Neutrophil (primary cell): ENCODE results near the gene RTF2.
"Not testable (repeated sequence)": the region's sequence is repeated elsewhere in the genome, so short reads cannot be mapped to it uniquely, and the experiment has no call there.

Source experiments
- H3K27ac ChIP-seq: fragments of 200-600 bp; sonication (generic); 2 replicates; pipeline ENCODE4 v1.5.1; 2016; ENCODE audit warnings: mild to moderate bottlenecking, moderate library complexity
- H3K27me3 ChIP-seq: fragments of 200-600 bp; sonication (generic); 2 replicates; pipeline ENCODE4 v1.6.0; 2016; ENCODE audit warnings: mild to moderate bottlenecking
- H3K36me3 ChIP-seq: fragments of 200-600 bp; sonication (generic); 2 replicates; pipeline ENCODE4 v1.5.1; 2017
- H3K4me1 ChIP-seq, 2 experiments: fragments of 200-600 bp in 1 of 2; sonication (generic) in 1 of 2; 1 replicate in 1 of 2; 2 replicates in 1 of 2; pipeline versions ENCODE4 v1.5.1 to v1.6.1; 2013 to 2016; ENCODE audit warnings: low read depth in 1 of 2, low read length in 1 of 2, mild to moderate bottlenecking in 1 of 2, moderate library complexity in 1 of 2; ENCODE audit not compliant: control insufficient read depth in 1 of 2, insufficient read depth in 1 of 2
- H3K4me3 ChIP-seq, 2 experiments: fragments of 200-600 bp in 1 of 2; sonication (generic) in 1 of 2; 1 replicate in 1 of 2; 2 replicates in 1 of 2; pipeline ENCODE4 v1.5.1; 2013 to 2016; ENCODE audit warnings: low read depth in 1 of 2, low read length in 1 of 2, mild to moderate bottlenecking in 1 of 2, moderate library complexity in 1 of 2
- H3K9me3 ChIP-seq: fragments of 200-600 bp; sonication (generic); 2 replicates; pipeline ENCODE4 v1.5.1; 2016
- TF ChIP-seq, protein P1 (sequence below): fragments of 200-600 bp; sonication (generic); IDR thresholded peaks from 2 replicates; pipeline ENCODE4 v1.5.1; 2016; ENCODE audit warnings: antibody characterized with exemption

The RTF2 gene

DNA sequence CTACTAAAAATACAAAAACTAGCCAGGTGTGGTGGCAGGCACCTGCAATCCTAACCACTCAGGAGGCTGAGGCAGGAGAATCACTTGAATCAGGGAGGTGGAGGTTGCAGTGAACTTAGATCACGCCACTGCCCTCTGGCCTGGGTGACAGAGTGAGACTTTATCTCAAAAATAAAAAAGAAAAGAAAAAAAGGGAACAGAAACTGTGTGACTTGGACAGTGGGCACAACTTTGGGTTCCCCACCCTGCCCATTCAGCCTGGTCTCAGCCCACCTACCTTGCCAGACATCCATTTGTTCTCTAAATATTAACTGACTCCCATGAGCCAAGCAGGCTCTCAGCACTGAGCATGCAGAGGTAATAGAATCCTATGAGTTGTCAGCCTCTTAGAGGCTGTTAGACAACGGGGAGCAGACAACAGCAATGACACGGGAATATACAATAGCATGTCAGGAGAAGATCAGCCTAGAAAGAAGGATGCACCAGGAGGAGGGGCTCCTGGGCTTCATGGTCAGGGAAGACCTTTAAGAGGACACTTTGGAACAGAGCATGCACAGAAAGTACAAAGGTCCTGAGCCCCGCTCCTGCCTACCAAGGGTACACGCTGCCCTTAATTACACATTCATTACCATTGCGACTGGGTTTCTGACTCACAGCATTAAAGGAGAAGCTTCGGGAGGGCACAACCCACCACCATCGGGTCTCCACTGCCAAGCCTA, 84.6 kb downstream of the RTF2 start:
- no peaks in the 10 kb centered on the region for H3K9me3 ChIP-seq
- H3K27me3 ChIP-seq: peaks cover 8% of the 10 kb centered on the region
- H3K27ac ChIP-seq: no peak overlapping the region
- no peaks in the 10 kb centered on the region for H3K4me1 ChIP-seq
- no peak overlapping the region for H3K4me3 ChIP-seq
- TF ChIP-seq, protein P1, sequence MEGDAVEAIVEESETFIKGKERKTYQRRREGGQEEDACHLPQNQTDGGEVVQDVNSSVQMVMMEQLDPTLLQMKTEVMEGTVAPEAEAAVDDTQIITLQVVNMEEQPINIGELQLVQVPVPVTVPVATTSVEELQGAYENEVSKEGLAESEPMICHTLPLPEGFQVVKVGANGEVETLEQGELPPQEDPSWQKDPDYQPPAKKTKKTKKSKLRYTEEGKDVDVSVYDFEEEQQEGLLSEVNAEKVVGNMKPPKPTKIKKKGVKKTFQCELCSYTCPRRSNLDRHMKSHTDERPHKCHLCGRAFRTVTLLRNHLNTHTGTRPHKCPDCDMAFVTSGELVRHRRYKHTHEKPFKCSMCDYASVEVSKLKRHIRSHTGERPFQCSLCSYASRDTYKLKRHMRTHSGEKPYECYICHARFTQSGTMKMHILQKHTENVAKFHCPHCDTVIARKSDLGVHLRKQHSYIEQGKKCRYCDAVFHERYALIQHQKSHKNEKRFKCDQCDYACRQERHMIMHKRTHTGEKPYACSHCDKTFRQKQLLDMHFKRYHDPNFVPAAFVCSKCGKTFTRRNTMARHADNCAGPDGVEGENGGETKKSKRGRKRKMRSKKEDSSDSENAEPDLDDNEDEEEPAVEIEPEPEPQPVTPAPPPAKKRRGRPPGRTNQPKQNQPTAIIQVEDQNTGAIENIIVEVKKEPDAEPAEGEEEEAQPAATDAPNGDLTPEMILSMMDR: no peak
- no peaks in the 10 kb centered on the region for H3K36me3 ChIP-seq

DNA sequence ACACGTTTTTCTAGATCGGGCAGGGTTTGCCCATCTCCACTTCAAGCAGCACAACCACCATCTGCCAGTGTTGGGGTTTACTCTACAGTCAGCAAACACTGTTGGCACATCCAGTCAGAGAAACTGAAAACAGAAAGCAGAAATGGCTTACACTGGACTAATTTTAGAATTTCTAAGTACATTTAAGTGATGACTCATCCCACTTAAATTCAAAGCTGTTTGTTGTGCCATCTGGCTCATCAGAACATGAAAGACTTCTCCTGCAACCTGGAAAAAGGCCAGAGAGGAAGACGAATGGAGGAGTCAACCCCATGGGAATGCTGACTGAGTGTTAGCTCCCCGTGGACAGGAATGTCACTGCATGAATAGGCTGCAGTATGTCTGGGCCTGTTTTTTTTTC, 86.4 kb downstream of the RTF2 start:
- Histone ChIP-seq H3K36me3 (no peaks in the 10 kb centered on the region), H3K27me3 (no peaks in the 10 kb centered on the region), H3K4me1 (no peaks in the 10 kb centered on the region), H3K9me3 (no peaks in the 10 kb centered on the region), H3K4me3 (no peak overlapping the region), H3K27ac (no peak overlapping the region)
- TF ChIP-seq, protein P1: no peak

- no peak overlapping the region for H3K4me3 ChIP-seq
- no peaks in the 10 kb centered on the region for H3K36me3 ChIP-seq
- H3K27ac ChIP-seq: no peak overlapping the region
- no peaks in the 10 kb centered on the region for H3K27me3 ChIP-seq
- TF ChIP-seq, protein P1: no peak
- no peaks in the 10 kb centered on the region for H3K4me1 ChIP-seq
- no peaks in the 10 kb centered on the region for H3K9me3 ChIP-seq
Measured at GRCh38 chr20:56558968-56559367, 90.5 kb downstream of the RTF2 start.

GRCh38 chr20:56564526-56564925, 96.1 kb downstream of the RTF2 start:
- H3K9me3 ChIP-seq, H3K27me3 ChIP-seq, H3K36me3 ChIP-seq, H3K4me3 ChIP-seq, H3K27ac ChIP-seq, H3K4me1 ChIP-seq: not testable (repeated sequence)

DNA sequence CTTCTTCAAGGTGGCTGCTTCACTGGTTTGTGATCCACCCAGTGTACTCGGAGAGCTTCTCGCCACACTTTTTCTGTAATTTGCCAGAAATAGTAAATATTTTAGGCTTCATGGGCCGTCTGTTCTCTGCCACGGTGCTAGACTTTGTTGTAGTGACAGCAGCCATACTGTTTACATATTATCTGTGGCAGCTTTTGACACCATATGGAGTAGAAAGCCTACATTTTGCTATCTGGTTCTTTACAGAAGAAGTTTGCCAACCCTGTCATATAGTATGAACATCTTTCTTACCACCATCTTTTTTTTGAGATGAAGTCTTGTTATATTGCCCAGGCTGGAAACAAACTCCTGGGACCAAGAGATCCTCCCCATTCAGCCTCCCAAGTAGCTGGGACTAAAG, 97.1 kb downstream of the RTF2 start:
- no peak overlapping the region for H3K27ac ChIP-seq

DNA sequence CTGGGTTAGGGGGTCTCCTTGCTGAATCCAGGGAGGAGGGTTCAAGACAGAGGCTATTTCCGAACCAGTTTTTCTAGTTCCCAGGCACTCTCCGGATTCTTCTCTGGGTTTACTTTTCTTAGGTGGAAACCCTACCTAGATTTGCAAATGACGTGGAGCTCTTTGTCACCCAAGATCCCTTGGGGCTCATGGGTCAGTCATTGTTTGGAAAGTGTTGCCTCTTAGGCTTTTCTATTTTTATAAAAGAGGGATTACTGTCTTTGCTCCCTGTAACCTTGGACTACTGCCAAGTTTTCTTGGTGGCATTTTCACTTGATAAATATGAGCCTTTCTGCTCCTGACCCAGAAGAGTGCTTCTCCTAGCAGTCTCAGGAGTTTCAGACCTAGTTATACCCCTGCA, 98.2 kb downstream of the RTF2 start:
- no peak overlapping the region for H3K4me3 ChIP-seq
- H3K27ac ChIP-seq: no peak overlapping the region
- H3K9me3 ChIP-seq: no peaks in the 10 kb centered on the region
- TF ChIP-seq, protein P1: no peak
- no peaks in the 10 kb centered on the region for H3K36me3 ChIP-seq
- H3K4me1 ChIP-seq: no peaks in the 10 kb centered on the region
- peaks cover under 1% of the 10 kb centered on the region for H3K27me3 ChIP-seq

More for the DNA sequence above, 97.1 kb downstream of the RTF2 start:
- TF ChIP-seq, protein P1: no peak
- no peaks in the 10 kb centered on the region for H3K4me1 ChIP-seq
- H3K36me3 ChIP-seq: no peaks in the 10 kb centered on the region
- H3K4me3 ChIP-seq: no peak overlapping the region
- no peaks in the 10 kb centered on the region for H3K27me3 ChIP-seq
- H3K9me3 ChIP-seq: no peaks in the 10 kb centered on the region
